ENCODE results near the gene SEC14L1. TPM values are rescaled to one million over a fixed set of nuclear protein-coding genes. Genes with fewer than 3 reads are reported as not detected.
A peak's percentile ranks its signal among the peaks of the same experiment; 100 is the strongest.

SEC14L1 gene
- total and polyA plus RNA-seq, 2 of the 8 experiments (the other 6 are each of a cell fraction or from before 2014, with no cell fraction given), result 27.2 to 74.4 TPM

- TF ChIP-seq RAD21 (IDR thresholded peaks at IDR 0.05 in 1 of 2, conservative IDR thresholded peaks at IDR 0.05 in 1 of 2; ENCODE audit: low read depth in 2 of 2, low read length in 2 of 2) (no peak), KDM1A (IDR thresholded peaks at IDR 0.05; ENCODE audit: borderline replicate concordance, low read length) (no peak)
- Histone ChIP-seq H3K23ac (ENCODE audit: insufficient read length) (no peak overlapping the region), H4K5ac (ENCODE audit: insufficient read length, low read depth, low read length) (no peak overlapping the region), H3K4me1 (replicated peaks in 1 of 4; ENCODE audit: control insufficient read depth in 3 of 4, insufficient read depth in 4 of 4, low read length in 3 of 4) (peaks cover 0 to 4% (median 1%) of the 10 kb centered on the region in 4 experiments; a peak in 2 of 7 replicates), H4K91ac (replicated peaks; ENCODE audit: insufficient read length, low read length) (no peak overlapping the region), H2BK120ac (replicated peaks; ENCODE audit: low read depth, low read length) (no peak overlapping the region), H2BK20ac (ENCODE audit: low read length) (no peak overlapping the region), H2BK15ac (ENCODE audit: low read length) (no peak overlapping the region), H2AK5ac (ENCODE audit: low read depth, low read length) (no peak overlapping the region), H3K27ac (ENCODE audit: low read depth, low read length) (no peak overlapping the region), H4K20me1 (replicated peaks in 1 of 2; ENCODE audit: control insufficient read depth in 1 of 2, insufficient read depth in 2 of 2, low read length in 2 of 2) (peaks cover 0 to 5% of the 10 kb centered on the region in 2 experiments), H3K4me2 (ENCODE audit: insufficient read depth in 1 of 2, low read depth in 2 of 2, low read length in 2 of 2) (no peak overlapping the region), H3K79me2 (ENCODE audit: control insufficient read depth in 1 of 2, insufficient read depth in 2 of 2, low read length in 2 of 2) (no peaks in the 10 kb centered on the region), H3K9me3 (ENCODE audit: insufficient read depth in 2 of 2, low read depth in 1 of 2, low read length in 1 of 2) (no peaks in the 10 kb centered on the region), H2AFZ (ENCODE audit: low read length) (no peak overlapping the region), H3K23me2 (ENCODE audit: low read depth, low read length) (no peaks in the 10 kb centered on the region; the same call in 1 of the 2 replicates), H3K18ac (ENCODE audit: extremely low read depth, low read length) (no peak overlapping the region), H3K79me1 (ENCODE audit: low read depth, low read length) (no peaks in the 10 kb centered on the region), H3K4ac (replicated peaks; ENCODE audit: insufficient read length, low read depth, low read length) (no peak overlapping the region), H3K36me3 (ENCODE audit: control insufficient read depth in 2 of 4, insufficient read depth in 4 of 4, low read length in 3 of 4) (no peaks in the 10 kb centered on the region), H3K9ac (replicated peaks in 1 of 4; ENCODE audit: extremely low read depth in 1 of 4, low read depth in 3 of 4, low read length in 3 of 4) (no peak overlapping the region), H4K8ac (ENCODE audit: extremely low read depth, insufficient read depth, low read length) (no peak overlapping the region), H3K4me3 (ENCODE audit: extremely low read depth in 1 of 4, insufficient read depth in 2 of 4, low read depth in 3 of 4, low read length in 4 of 4) (no peak overlapping the region), H2BK5ac (ENCODE audit: low read depth, low read length) (no peak overlapping the region), H3K27me3 (replicated peaks in 1 of 4; ENCODE audit: control insufficient read depth in 3 of 4, extremely low read depth in 1 of 4, insufficient read depth in 3 of 4, low read length in 3 of 4) (peaks cover 0 to 9% (median 3%) of the 10 kb centered on the region in 4 experiments; a peak in 4 of 7 replicates), H3K14ac (ENCODE audit: insufficient read length) (no peak overlapping the region), H3K56ac (replicated peaks; ENCODE audit: insufficient read length, low read depth, low read length) (no peak overlapping the region), H2BK12ac (ENCODE audit: low read depth, low read length) (0 out of 2 replicates have a peak overlapping the region, but pooled peaks have one; percentile 60)
- POLR2A ChIA-PET (ENCODE audit: partially characterized antibody), result no interaction called here
- DNase-seq (ENCODE audit: low read depth in 1 of 2, low spot score in 2 of 2), result no peak
- CTCF ChIA-PET (ENCODE audit: partially characterized antibody), result interaction anchor here (0.6 to 2.2 kb wide), 10 partner anchors 12 to 192 kb away, joined by 3 to 8 read pairs (median 4); no protein-coding TSS in a partner anchor
- no peak for FAIRE-seq
- 93% methylated on average over 17 of the region's 17 CpGs; no CpG with 5 or more reads in 1 of the 2 experiments for WGBS, 2 experiments (ENCODE audit: extremely low coverage in 1 of 2, insufficient coverage in 1 of 2, insufficient read length in 1 of 2, insufficient replicate concordance in 2 of 2, low coverage in 1 of 2, low lambda C conversion rate in 2 of 2, missing lambda C conversion rate in 1 of 2)
These were observed 107.7 kb downstream of the SEC14L1 start for GRCh38 chr17:77248216-77249114.
